NCI-H1930 (cell line): ENCODE results near the gene SPEN.
"Not testable (repeated sequence)": the region's sequence is repeated elsewhere in the genome, so short reads cannot be mapped to it uniquely, and the experiment has no call there.

ENCODE experiments used
- DNase-seq, 2 experiments: peaks; one replicate each; lab custom pipeline; 2025; lab: John Stamatoyannopoulos, UW

SPEN gene

GRCh38 chr1:15834406-15835204 lies 12.9 kb upstream of the SPEN start:
- peak; percentile 89 for DNase-seq

GRCh38 chr1:15835205-15835740 lies 12.2 kb upstream of the SPEN start:
- DNase-seq, result no peak

GRCh38 chr1:15835741-15836510 lies 11.6 kb upstream of the SPEN start:
- DNase-seq, result peak; percentile 98 to 100

- not testable (repeated sequence) for DNase-seq
These were observed 11.1 kb upstream of the SPEN start for GRCh38 chr1:15836511-15836771.

- DNase-seq, result no peak
These were observed 10.5 kb upstream of the SPEN start for GRCh38 chr1:15836772-15837669.

GRCh38 chr1:15837931-15838330 lies 9.6 kb upstream of the SPEN start:
- DNase-seq, result no peak

GRCh38 chr1:15838721-15839120 lies 8.8 kb upstream of the SPEN start:
- DNase-seq, result no peak

GRCh38 chr1:15843826-15844572 lies 3.5 kb upstream of the SPEN start:
- DNase-seq, result no peak

- not testable (repeated sequence) for DNase-seq
These were observed 1.5 kb upstream of the SPEN start for GRCh38 chr1:15846056-15846455.

- no peak for DNase-seq
These were observed 311 bp downstream of the SPEN start for GRCh38 chr1:15847893-15848142.

GRCh38 chr1:15848143-15848928 lies 829 bp downstream of the SPEN start:
- DNase-seq, result no peak

GRCh38 chr1:15848929-15849774 lies 1.6 kb downstream of the SPEN start:
- peak; percentile 76 to 82 for DNase-seq

GRCh38 chr1:15849775-15850324 lies 2.3 kb downstream of the SPEN start:
- peak; percentile 48 to 64 for DNase-seq

GRCh38 chr1:15850471-15851001 lies 3.0 kb downstream of the SPEN start:
- peak in 1 of 2 experiments; percentile 21 for DNase-seq

- no peak for DNase-seq
These were observed 3.9 kb downstream of the SPEN start for GRCh38 chr1:15851210-15852035.

- DNase-seq, result no peak
These were observed 4.7 kb downstream of the SPEN start for GRCh38 chr1:15852036-15852827.

GRCh38 chr1:15852828-15853302 lies 5.4 kb downstream of the SPEN start:
- DNase-seq, result no peak

- no peak for DNase-seq
These were observed 9.4 kb downstream of the SPEN start for GRCh38 chr1:15856888-15857287.
